GM19438 (cell line): ENCODE measurements around the gene NELFB.
"Not testable (repeated sequence)": the region's sequence is repeated elsewhere in the genome, so short reads cannot be mapped to it uniquely, and the experiment has no call there.

ENCODE experiments used
- ATAC-seq: cut with Tn5 transposase; IDR thresholded peaks from one replicate; pipeline ENCODE4 v1.9.1; 2021; ENCODE audit warnings: low read depth; ENCODE audit not compliant: unreplicated experiment

The NELFB gene

GRCh38 chr9:137245450-137246421, 9.4 kb upstream of the NELFB start:
- no peak for ATAC-seq

GRCh38 chr9:137247135-137247915, 7.8 kb upstream of the NELFB start:
- ATAC-seq: no peak

- ATAC-seq: no peak
These were observed 7.3 kb upstream of the NELFB start for GRCh38 chr9:137247916-137248175.

GRCh38 chr9:137250329-137251193, 4.6 kb upstream of the NELFB start:
- no peak for ATAC-seq

- ATAC-seq: no peak
These were observed 4.0 kb upstream of the NELFB start, which contains the start of gene STPG3 for GRCh38 chr9:137251194-137251461. Gene STPG3, plus strand, starts transcription at chr9:137251286. Its CDS starts 1 bp downstream, at chr9:137251287.

GRCh38 chr9:137251490-137252268, 3.4 kb upstream of the NELFB start:
- no peak for ATAC-seq

- no peak for ATAC-seq
These were observed 2.3 kb upstream of the NELFB start for GRCh38 chr9:137252555-137253506.

- no peak for ATAC-seq
These were observed 1.2 kb upstream of the NELFB start for GRCh38 chr9:137253717-137254623.

- ATAC-seq: peak; percentile 30
These were observed 454 bp downstream of the NELFB start for GRCh38 chr9:137255448-137256114.

- ATAC-seq: no peak
These were observed 1.2 kb downstream of the NELFB start for GRCh38 chr9:137256362-137256761.

GRCh38 chr9:137256856-137257255, 1.7 kb downstream of the NELFB start:
- no peak for ATAC-seq

- not testable (repeated sequence) for ATAC-seq
These were observed 7.2 kb downstream of the NELFB start for GRCh38 chr9:137262173-137262908.

- ATAC-seq: no peak
These were observed 7.8 kb downstream of the NELFB start for GRCh38 chr9:137262909-137263285.

GRCh38 chr9:137263506-137263905, 8.4 kb downstream of the NELFB start:
- no peak for ATAC-seq

GRCh38 chr9:137264067-137264466, 8.9 kb downstream of the NELFB start:
- ATAC-seq: no peak

GRCh38 chr9:137265496-137266161, 10.5 kb downstream of the NELFB start:
- ATAC-seq: no peak
